Measurements from ENCODE around the gene MLPH.

The MLPH gene

DNA sequence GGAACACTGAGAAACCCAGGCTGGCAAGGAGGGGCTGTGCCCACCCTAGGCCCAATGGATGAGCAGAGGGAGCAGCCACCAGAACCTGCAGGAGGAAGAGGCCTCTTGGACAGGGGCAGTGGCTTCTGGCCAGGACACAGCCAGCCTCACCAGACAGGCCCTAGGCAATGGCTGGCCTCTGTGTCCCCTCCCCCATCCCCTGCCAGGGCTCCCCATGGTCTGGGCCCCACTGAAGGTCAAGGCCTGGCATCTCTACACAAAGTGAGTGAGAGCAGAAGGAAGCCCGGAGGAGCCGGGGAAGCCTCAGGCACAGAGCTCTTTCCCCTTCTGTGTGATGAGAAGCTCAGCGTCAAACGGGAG is 85.7 kb downstream of the MLPH start:
- no peak overlapping the region for H3K4me3 ChIP-seq (ENCODE audit: low read depth, low read length)
- no peak for DNase-seq (ENCODE audit: low read depth)
- TF ChIP-seq, protein P1, sequence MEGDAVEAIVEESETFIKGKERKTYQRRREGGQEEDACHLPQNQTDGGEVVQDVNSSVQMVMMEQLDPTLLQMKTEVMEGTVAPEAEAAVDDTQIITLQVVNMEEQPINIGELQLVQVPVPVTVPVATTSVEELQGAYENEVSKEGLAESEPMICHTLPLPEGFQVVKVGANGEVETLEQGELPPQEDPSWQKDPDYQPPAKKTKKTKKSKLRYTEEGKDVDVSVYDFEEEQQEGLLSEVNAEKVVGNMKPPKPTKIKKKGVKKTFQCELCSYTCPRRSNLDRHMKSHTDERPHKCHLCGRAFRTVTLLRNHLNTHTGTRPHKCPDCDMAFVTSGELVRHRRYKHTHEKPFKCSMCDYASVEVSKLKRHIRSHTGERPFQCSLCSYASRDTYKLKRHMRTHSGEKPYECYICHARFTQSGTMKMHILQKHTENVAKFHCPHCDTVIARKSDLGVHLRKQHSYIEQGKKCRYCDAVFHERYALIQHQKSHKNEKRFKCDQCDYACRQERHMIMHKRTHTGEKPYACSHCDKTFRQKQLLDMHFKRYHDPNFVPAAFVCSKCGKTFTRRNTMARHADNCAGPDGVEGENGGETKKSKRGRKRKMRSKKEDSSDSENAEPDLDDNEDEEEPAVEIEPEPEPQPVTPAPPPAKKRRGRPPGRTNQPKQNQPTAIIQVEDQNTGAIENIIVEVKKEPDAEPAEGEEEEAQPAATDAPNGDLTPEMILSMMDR (IDR thresholded peaks at IDR 0.05; ENCODE audit: control insufficient read depth, extremely low read depth, insufficient read depth): no peak

DNA sequence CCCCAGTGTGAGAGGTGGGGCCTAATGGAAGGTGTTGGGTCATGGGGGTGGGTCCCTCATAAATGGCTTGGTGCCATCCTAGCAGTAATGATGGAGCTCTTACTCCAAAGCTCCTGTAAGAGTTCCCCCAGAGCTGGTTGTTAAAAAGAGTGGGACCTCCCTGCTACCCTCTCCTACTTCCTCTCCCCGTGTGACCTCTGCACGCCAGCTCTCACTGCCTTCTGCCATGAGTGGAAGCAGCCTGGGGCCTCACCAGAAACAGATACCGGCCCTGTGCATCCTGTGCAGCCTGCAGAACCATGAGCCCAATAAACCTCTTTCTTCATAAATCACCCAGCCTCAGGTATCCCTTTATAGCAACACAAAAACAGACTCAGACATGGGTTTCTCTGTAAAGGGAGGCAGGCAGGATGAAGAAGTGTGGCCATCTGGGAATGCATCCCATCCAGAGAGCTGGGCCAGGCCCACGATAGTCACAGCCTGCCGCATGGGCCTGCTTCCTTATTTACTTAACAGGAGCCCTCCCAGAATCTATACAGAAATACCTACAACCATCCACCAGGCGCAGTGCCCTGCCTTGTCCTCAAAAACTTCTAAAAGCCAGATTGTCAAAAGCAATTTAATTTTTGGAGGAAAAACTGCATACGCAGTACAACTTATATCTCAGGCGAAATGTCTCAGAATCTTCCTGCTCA is 86.8 kb downstream of the MLPH start:
- TF ChIP-seq, protein P1 (IDR thresholded peaks at IDR 0.05; ENCODE audit: control insufficient read depth, extremely low read depth, insufficient read depth): no peak
- DNase-seq (ENCODE audit: low read depth): no peak
- H3K4me3 ChIP-seq (ENCODE audit: low read depth, low read length): no peak overlapping the region

DNA sequence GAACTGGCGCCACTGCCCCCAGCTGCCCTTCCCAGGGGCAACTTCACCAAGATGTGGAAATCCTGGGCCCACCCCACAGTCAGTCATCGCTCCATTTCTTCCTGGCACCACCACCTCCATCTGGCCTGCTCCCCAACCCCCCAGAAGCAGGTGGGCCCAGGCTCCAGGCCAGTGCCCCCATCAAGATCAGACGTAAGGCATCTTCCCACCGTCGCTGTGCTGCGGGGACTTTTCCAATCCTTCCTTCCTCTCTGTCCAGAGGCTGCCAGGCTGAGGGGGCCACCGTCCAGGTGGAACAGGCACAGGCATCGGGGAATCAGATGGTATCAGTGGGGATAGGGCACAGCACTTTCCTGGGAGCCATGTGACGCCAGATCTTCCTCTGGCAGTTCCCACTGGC is 87.4 kb downstream of the MLPH start:
- no peak for DNase-seq (ENCODE audit: low read depth)
- peak overlapping the region; percentile 30; the same call in 1 of the 2 replicates for H3K4me3 ChIP-seq (ENCODE audit: low read depth, low read length)
- TF ChIP-seq, protein P1 (IDR thresholded peaks at IDR 0.05; ENCODE audit: control insufficient read depth, extremely low read depth, insufficient read depth): no peak

DNA sequence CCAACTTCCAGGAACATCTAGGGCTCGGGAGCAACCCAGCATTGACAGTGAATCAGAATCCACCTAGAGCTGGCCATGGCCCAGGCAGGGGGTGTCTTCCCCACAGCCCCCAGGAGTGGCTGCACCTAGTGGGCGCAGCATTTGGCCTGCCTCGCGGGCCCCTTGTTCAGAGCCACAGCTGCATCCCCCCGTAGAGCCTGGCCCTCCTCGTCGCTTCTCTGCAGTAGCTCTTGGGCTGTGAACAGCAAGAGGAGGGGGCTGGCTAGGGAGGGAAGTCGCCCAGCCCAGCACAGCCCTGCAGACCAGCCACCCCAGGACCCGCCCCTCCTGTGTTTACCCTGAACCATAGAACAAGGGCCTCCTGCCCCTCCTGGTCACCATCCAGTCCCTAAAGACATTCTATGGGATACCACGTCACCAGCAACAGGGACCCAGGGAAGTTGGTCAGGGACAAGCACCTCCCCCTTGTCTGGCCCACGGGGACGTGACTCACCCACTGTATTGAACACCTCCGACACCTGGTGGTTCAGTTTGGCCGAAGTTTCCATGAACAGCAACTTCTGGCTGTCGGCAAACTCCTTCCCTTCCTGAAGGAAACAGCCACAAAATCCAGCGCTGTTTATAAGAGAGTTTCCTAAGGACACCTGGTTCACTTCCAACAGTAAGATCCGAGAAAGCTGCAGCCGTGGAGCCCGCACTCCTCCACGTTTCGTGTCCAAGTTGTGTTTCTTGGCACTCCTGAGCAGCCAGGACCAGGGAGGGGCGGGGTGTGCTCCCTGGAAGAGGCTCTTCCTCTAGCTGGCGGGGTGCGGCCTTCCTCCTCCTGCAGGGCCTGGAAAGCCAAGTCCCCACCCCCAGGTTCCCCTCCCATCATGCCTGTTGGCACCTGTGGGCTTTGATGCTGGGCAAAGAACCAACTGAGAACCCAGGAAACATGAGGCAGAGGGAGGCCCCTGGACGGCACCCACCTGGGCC is 88.1 kb downstream of the MLPH start:
- H3K4me3 ChIP-seq (ENCODE audit: low read depth, low read length): peak overlapping the region; percentile 30
- DNase-seq (ENCODE audit: low read depth): peak; percentile 56
- TF ChIP-seq, protein P1 (IDR thresholded peaks at IDR 0.05; ENCODE audit: control insufficient read depth, extremely low read depth, insufficient read depth): no peak

DNA sequence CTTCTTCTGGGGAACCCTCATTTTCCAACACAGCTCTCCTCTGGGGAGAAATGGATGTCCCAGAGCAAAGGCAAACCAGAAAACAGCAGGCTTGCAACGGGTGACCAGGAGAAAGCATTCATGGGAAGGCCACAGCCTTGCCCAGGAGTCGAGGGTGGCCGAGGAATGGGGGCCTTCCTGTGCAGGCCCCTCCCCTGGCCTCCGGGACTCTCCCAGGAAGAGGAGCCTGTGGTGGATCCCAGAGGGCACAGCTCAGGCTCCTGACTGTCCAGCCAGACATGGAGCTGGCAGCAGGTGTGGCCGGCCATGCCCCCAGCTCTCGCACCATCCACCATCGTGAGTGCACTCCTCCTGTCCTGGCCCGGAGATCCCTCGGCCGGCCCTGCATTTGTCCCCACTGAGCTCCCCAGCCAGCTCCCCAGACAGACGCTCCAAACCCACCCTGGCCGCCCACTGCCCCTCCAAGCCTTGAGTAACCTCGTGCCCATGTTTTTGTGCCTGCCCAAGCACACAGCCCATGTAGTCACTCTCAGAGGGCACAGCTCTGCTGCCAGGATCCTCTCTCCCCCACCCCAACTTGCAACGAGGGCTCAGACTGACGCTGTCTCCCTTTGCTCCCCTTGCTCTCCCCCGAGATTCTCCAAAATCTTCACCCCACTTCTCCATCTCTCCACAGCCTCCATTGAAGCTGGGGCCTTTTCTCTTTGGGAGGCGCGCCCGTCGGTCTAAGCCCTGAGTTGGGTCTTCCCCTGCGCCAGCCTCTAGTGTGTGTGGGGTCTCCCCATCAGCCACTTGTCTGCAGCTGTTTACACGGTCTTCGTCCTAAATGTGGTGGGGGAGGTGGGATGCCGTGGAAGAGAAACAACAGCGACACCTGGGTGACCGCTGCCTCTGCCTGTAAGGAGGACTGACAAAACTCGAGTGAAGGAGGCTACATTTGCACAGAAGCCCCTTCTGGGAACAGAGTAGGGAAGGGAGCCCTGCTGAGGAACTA is 89.1 kb downstream of the MLPH start:
- TF ChIP-seq, protein P1 (IDR thresholded peaks at IDR 0.05; ENCODE audit: control insufficient read depth, extremely low read depth, insufficient read depth): no peak
- DNase-seq (ENCODE audit: low read depth): no peak
- H3K4me3 ChIP-seq (ENCODE audit: low read depth, low read length): no peak overlapping the region

DNA sequence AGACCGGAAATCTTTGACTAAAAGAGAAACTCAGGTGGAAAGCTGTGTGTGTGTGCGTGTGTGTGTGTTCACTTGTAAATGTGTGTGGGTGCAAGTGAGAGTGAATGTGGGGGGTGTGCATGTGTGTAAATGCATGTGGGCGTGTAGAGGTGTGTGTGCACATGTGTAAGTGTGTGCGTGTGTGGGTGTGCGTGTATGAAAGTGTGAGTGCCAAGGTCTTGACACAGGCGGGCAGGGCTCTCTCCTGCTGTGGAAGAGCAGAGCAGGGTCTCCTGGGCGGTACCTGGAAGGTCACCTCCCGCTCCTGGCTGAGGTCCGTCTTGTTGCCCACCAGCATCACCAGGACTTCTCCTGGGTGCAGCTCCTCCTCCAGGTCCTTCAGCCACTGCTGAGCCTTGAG is 89.9 kb downstream of the MLPH start:
- TF ChIP-seq, protein P1 (IDR thresholded peaks at IDR 0.05; ENCODE audit: control insufficient read depth, extremely low read depth, insufficient read depth): no peak

More for the DNA sequence above, 89.9 kb downstream of the MLPH start:
- no peak for DNase-seq (ENCODE audit: low read depth)
- H3K4me3 ChIP-seq (ENCODE audit: low read depth, low read length): no peak overlapping the region
